GM19099 (cell line): ENCODE measurements around the gene RTP5.

Experiments
- POLR2A ChIP-seq: IDR thresholded peaks from 3 replicates; pipeline ENCODE4 v1.6.1; 2011; ENCODE audit warnings: low read depth; ENCODE audit not compliant: insufficient read length; ENCODE audit errors: extremely low read depth

RTP5 gene

DNA sequence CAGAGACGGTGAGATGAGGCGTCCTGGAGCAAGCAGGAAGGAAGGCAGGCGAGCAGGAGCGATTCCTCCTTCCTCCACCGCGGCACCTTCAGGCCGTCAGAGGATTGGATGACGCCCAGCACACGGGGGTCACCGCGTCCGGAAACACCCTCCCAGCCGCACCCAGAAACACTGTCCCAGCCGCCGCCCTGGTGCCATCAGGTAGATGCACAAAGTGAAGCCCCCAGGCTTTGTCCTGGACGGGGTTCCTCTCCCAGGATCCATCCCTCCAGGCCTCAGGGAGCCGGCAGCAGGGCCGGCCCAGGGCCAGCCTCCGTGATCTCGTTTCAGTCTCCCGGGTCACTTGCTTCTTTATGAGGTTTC is 31.5 kb downstream of the RTP5 start:
- TF ChIP-seq POLR2A: no peak

DNA sequence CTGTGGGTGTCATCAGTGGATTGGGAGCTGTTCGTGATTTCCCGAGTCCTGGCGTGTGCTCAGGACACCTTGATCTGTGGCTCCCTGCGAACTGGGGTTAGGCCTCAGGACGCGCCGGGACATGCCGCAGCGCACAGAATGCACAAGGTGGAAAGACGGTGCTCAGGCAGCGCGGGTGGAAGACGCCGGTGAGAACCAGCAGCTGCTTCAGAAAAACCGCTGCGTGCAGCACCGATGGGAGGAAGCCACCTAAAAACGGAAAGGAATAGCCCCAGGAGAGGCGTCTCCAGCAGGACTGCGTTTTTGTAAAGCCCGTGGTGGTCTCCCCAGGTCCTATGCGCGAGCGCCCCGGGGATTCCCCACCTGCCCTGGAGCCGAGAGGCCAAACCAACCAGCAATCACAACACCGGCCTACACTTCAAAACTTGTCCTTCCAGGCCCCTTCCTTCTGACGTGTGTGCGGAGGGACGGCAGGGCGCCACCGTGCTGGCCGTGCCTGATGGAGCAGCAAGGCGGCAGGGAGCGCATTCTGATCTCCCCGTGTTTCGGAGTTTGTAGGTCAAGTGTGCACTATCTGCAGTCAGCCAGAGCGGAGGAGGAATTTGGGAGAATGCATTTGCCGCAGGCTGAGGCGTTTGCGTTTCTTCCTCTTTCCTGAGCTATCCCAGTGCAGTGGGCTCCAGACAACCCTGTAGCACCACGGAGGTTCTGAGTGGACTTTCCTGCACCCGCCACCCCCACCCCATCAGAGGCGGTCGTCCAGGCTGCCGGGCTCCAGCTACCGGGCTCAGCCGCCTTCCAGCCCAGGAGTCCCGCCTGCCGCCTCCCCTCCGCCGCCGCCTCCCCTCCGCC is 32.2 kb downstream of the RTP5 start:
- no peak for TF ChIP-seq POLR2A

DNA sequence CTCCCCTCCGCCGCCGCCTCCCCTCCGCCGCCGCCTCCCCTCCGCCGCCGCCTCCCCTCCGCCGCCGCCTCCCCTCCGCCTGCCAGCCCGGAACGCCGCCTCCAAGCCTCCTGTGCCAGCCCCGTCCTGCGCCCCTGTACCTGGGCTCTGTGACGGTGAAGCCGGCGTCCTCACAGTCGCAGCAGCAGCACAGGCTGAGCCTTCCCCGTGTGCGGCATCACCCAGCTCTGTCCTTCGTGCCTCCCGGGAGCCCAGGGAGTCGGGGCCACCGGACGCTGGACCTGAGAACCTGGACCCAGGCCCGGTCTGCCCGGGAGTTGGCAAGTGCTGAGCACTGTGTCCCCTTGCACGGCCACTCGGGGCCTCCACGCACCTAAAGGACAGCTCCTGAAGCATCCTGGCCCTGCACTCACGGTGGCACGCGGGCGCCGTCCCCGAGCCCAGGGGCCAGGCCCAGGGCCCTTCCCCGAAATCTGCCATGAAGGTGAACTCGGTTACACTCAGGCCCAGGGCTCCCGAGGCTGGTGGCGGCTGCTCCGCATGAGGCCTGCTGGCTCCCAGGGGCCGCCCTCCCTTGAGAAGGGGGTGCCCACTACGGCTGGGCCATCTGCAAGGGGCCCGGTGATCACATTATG is 32.9 kb downstream of the RTP5 start:
- TF ChIP-seq POLR2A: no peak

- no peak for TF ChIP-seq POLR2A
These were observed 33.8 kb downstream of the RTP5 start for GRCh38 chr2:241903121-241904010.

GRCh38 chr2:241904011-241904718 is 34.6 kb downstream of the RTP5 start:
- no peak for TF ChIP-seq POLR2A

DNA sequence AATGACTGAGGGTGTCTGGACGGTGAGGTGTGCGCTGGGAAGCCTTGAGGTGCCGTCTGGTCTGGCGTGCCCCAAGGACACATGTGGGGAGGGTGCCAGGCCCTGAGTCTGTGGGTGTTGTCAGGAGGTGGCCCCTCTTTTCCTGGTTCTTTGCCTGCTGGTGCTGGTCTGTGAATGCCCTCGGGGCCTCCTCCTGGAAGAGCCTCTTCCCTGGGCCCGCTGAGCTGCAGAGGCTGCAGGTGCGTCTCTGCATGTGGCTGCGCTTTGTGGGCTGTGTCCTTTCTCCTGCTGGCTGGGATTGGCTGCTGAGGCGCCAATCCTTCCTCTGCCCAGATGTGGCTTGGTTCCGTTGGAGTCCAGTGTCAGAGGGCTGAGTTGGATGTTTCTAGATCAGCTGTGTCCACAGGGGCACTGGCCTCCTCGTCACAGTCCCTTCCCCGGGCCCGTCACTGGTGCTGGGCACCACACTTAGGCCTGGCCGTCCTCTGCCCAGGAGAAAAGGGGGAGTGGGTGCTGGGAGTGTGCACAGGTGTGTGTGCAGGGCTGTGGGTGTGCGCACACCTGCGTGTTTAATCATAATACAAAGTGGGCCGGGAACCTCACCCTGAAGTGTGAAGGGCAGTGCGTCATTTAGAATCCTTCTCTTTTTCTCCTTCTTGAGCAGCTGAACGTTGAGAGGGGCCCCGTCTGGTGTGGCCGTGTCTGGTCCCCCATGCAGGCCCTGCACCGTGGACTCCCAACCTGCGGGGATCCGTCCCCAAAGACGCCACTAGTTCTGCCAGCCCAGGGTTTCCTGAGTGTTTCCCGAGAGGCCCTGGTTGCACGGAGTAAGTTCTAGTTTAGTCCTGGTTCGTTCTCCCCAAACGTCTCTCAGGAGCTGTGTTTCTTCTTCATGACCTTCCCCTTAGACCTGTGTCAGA is 35.5 kb downstream of the RTP5 start:
- no peak for TF ChIP-seq POLR2A

- TF ChIP-seq POLR2A: no peak
These were observed 36.3 kb downstream of the RTP5 start for GRCh38 chr2:241905716-241906377.

- no peak for TF ChIP-seq POLR2A
These were observed 37.5 kb downstream of the RTP5 start for GRCh38 chr2:241906826-241907570.

DNA sequence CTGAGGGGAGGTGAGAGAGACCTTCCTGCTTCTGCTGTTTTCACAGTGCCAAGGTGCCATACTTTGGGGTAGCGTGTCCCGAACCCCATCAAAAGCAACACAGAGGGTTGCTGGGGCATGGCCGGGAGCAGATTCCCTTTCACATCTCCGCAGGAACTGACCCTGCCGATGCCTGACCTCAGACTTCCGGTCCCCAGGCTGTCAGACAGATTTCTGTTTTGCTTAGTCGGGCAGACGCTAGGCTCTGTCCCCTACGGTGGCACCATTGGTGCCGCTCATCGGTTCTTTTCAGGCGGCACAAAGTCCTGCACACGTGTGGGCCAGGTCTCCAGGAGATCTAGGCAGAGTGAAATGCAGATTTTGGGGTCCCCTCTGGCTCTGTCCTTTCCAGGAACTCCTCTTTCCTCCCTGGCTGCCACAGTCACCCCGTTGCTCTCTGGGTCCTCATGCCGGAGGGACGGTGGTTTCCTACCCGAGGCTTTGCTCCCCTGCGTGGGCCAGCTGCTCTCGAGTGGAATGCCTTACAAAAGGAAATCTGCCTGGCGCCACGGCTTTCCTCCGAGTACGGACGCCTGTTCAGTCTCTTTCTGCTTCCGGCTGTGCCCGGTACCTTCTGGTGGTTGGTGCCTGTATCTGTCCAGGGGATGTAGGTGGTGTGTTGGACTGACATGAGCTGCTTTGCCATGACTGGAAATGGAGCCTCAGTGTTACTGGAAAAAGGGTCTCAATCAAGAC is 39.3 kb downstream of the RTP5 start:
- TF ChIP-seq POLR2A: no peak

- TF ChIP-seq POLR2A: no peak
These were observed 40.2 kb downstream of the RTP5 start for GRCh38 chr2:241909769-241910168.

DNA sequence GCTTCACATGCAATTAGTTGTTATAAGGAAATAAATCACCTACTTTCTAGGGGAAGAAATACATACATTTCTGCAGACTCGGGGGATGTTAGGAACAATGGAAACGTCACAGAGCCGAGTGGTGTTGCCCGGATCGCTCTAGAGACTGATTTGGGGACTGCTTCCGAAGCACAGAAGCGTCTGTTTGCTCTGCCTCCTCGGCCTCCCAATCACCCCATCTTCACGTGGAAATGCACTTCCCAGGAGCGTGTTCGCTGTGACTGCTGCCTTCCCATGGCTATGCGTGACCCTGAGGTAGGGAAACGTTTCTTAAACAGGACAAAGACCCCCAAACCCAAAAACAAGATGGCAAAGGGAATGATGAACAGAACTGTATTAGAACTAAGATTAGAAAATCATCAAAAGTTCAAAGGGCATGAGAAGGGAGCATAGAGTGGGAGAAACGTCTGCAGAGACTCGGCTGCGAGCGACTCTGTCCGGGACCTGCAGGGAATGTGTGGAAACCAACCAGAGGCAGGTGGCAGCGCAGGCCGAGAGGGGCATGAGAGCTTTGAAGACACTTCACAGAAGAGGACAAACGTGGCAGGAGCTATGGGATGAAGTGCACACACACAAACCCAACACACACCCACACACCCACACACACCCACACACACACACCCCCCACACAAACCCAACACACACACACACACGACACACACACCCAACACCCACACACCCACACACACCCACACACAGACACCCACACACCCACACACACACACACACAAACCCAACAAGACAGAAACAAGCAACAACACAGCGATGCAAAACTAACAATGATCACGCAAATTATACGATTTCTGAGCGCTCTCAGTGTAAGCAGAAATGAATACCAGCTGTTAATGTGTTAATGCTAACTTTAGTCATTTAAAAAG is 41.3 kb downstream of the RTP5 start:
- TF ChIP-seq POLR2A: no peak
